Smooth muscle cell (in vitro differentiated cells): Measurements from ENCODE around the gene ARID1A. TPM values are rescaled to one million over a fixed set of nuclear protein-coding genes. Genes with fewer than 3 reads are reported as not detected.
"Not testable (repeated sequence)": the region's sequence is repeated elsewhere in the genome, so short reads cannot be mapped to it uniquely, and the experiment has no call there.

ENCODE experiments used
- DNase-seq: peaks from one replicate; lab custom pipeline; 2025; ENCODE audit not compliant: unreplicated experiment; lab: John Stamatoyannopoulos, UW
- H2AFZ ChIP-seq: fragments of 200-600 bp; sonication (generic); 2 replicates; pipeline ENCODE4 v1.6.0; 2016; ENCODE audit warnings: antibody characterized with exemption, low read depth, mild to moderate bottlenecking
- H3F3A ChIP-seq: fragments of 200-600 bp; sonication (generic); 2 replicates; pipeline ENCODE4 v1.6.0; 2017; ENCODE audit warnings: antibody characterized with exemption, low read depth
- H3K27ac ChIP-seq: fragments of 200-600 bp; sonication (generic); 2 replicates; pipeline ENCODE4 v1.5.1; 2016; ENCODE audit warnings: low read depth, mild to moderate bottlenecking
- H3K27me3 ChIP-seq: fragments of 200-600 bp; sonication (generic); 2 replicates; pipeline ENCODE4 v1.6.1; 2016; ENCODE audit warnings: low read depth, mild to moderate bottlenecking
- H3K36me3 ChIP-seq: fragments of 200-600 bp; sonication (generic); 2 replicates; pipeline ENCODE4 v1.5.1; 2016; ENCODE audit warnings: low read depth
- H3K4me1 ChIP-seq: fragments of 200-600 bp; sonication (generic); 2 replicates; pipeline ENCODE4 v1.5.1; 2016; ENCODE audit warnings: low read depth
- H3K4me2 ChIP-seq: fragments of 200-600 bp; sonication (generic); 2 replicates; pipeline ENCODE4 v1.6.0; 2016; ENCODE audit warnings: mild to moderate bottlenecking
- H3K4me3 ChIP-seq: fragments of 200-600 bp; sonication (generic); 2 replicates; pipeline ENCODE4 v1.5.1; 2016; ENCODE audit warnings: mild to moderate bottlenecking
- H3K79me2 ChIP-seq: fragments of 200-600 bp; sonication (generic); 2 replicates; pipeline ENCODE4 v1.6.0; 2016; ENCODE audit warnings: low read depth, mild to moderate bottlenecking
- H3K9ac ChIP-seq: fragments of 200-600 bp; sonication (generic); 2 replicates; pipeline ENCODE4 v1.6.0; 2016; ENCODE audit warnings: low read depth
- H3K9me3 ChIP-seq: fragments of 200-600 bp; sonication (generic); replicated peaks from 2 replicates; pipeline ENCODE4 v1.5.1; 2016; ENCODE audit warnings: low read depth
- H4K20me1 ChIP-seq: fragments of 200-600 bp; sonication (generic); 2 replicates; pipeline ENCODE4 v1.6.0; 2016; ENCODE audit warnings: low read depth
- WGBS: methylation state at CpG from one replicate; pipeline ENCODE4 v1.1.7; 2016; ENCODE audit warnings: low lambda C conversion rate; 5-methylcytosine and 5-hydroxymethylcytosine counted together
- polyA plus RNA-seq: library from polyadenylated mRNA; unstranded; fragments of >200 nt; fragmentation: Nextera tagmentation; extraction: Ambion mirVana; gene quantifications from 2 replicates; pipeline ENCODE4 v1.2.1, GENCODE V29; 2016
- total RNA-seq: library from RNA; depleted of rRNA; stranded (reverse); fragments of >200 nt; gene quantifications from 2 replicates; pipeline ENCODE4 v1.2.3, GENCODE V29; 2014
- TF ChIP-seq, protein P1 (sequence below): fragments of 200-600 bp; sonication (generic); IDR thresholded peaks from 2 replicates; pipeline ENCODE4 v1.5.1; 2017; ENCODE audit warnings: borderline replicate concordance, mild to moderate bottlenecking, antibody characterized with exemption; ENCODE audit not compliant: insufficient read depth, poor library complexity, severe bottlenecking

The ARID1A gene
- total and polyA plus RNA-seq, 2 experiments from 2014 or later: 17.5 to 33.1 TPM

- H4K20me1 ChIP-seq, H3K79me2 ChIP-seq, H3K36me3 ChIP-seq, H3K4me3 ChIP-seq, H3K4me2 ChIP-seq, H3K4me1 ChIP-seq, H3K27ac ChIP-seq, H3K27me3 ChIP-seq, H3K9ac ChIP-seq, H2AFZ ChIP-seq, DNase-seq, H3K9me3 ChIP-seq, H3F3A ChIP-seq: not testable (repeated sequence)
- TF ChIP-seq, protein P1, sequence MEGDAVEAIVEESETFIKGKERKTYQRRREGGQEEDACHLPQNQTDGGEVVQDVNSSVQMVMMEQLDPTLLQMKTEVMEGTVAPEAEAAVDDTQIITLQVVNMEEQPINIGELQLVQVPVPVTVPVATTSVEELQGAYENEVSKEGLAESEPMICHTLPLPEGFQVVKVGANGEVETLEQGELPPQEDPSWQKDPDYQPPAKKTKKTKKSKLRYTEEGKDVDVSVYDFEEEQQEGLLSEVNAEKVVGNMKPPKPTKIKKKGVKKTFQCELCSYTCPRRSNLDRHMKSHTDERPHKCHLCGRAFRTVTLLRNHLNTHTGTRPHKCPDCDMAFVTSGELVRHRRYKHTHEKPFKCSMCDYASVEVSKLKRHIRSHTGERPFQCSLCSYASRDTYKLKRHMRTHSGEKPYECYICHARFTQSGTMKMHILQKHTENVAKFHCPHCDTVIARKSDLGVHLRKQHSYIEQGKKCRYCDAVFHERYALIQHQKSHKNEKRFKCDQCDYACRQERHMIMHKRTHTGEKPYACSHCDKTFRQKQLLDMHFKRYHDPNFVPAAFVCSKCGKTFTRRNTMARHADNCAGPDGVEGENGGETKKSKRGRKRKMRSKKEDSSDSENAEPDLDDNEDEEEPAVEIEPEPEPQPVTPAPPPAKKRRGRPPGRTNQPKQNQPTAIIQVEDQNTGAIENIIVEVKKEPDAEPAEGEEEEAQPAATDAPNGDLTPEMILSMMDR: peak; percentile 64
- 61% methylated on average over 11 of the region's 11 CpGs for WGBS
Observed at GRCh38 chr1:26810105-26810504, 114.3 kb downstream of the ARID1A start.

GRCh38 chr1:26811057-26811456 lies 115.2 kb downstream of the ARID1A start:
- H2AFZ ChIP-seq: no peak overlapping the region
- no peaks in the 10 kb centered on the region for H3K4me1 ChIP-seq
- no peaks in the 10 kb centered on the region for H3K27me3 ChIP-seq
- H3K27ac ChIP-seq: no peak overlapping the region
- no peaks in the 10 kb centered on the region for H3K36me3 ChIP-seq
- WGBS: 84% methylated on average over 4 of the region's 4 CpGs
- TF ChIP-seq, protein P1: no peak
- no peak overlapping the region for H3K9ac ChIP-seq
- H3K9me3 ChIP-seq: no peaks in the 10 kb centered on the region
- H3K4me2 ChIP-seq: no peak overlapping the region
- H3K79me2 ChIP-seq: no peaks in the 10 kb centered on the region
- no peaks in the 10 kb centered on the region for H4K20me1 ChIP-seq
- no peak overlapping the region for H3K4me3 ChIP-seq
- no peaks in the 10 kb centered on the region for H3F3A ChIP-seq
- DNase-seq: no peak

GRCh38 chr1:26811708-26812107 lies 115.9 kb downstream of the ARID1A start:
- H3K9me3 ChIP-seq: no peaks in the 10 kb centered on the region
- no peak overlapping the region for H3K27ac ChIP-seq
- no peaks in the 10 kb centered on the region for H3K79me2 ChIP-seq
- H2AFZ ChIP-seq: no peak overlapping the region
- H3K4me1 ChIP-seq: no peaks in the 10 kb centered on the region
- no peaks in the 10 kb centered on the region for H4K20me1 ChIP-seq
- TF ChIP-seq, protein P1: no peak
- no peaks in the 10 kb centered on the region for H3F3A ChIP-seq
- H3K4me2 ChIP-seq: no peak overlapping the region
- H3K4me3 ChIP-seq: no peak overlapping the region
- H3K27me3 ChIP-seq: no peaks in the 10 kb centered on the region
- no peak overlapping the region for H3K9ac ChIP-seq
- no peaks in the 10 kb centered on the region for H3K36me3 ChIP-seq
- no peak for DNase-seq

GRCh38 chr1:26814377-26814776 lies 118.6 kb downstream of the ARID1A start:
- no peak overlapping the region for H3K27ac ChIP-seq
- no peaks in the 10 kb centered on the region for H3K79me2 ChIP-seq
- no peak overlapping the region for H3K4me3 ChIP-seq
- TF ChIP-seq, protein P1: no peak
- 92% methylated on average over 2 of the region's 2 CpGs for WGBS
- H3K4me2 ChIP-seq: no peak overlapping the region
- H3K9me3 ChIP-seq: no peaks in the 10 kb centered on the region
- H3K4me1 ChIP-seq: no peaks in the 10 kb centered on the region
- no peak overlapping the region for H3K9ac ChIP-seq
- DNase-seq: no peak
- no peaks in the 10 kb centered on the region for H4K20me1 ChIP-seq
- no peak overlapping the region for H2AFZ ChIP-seq
- H3K36me3 ChIP-seq: no peaks in the 10 kb centered on the region
- no peaks in the 10 kb centered on the region for H3F3A ChIP-seq
- H3K27me3 ChIP-seq: no peaks in the 10 kb centered on the region
